NT2/D1 (cell line): ENCODE results near the gene NOVA1.

Experiments
- DNase-seq: peaks from one replicate; pipeline ENCODE4 v3.0.0-alpha.2; 2011; ENCODE audit warnings: low read depth, low spot score
- H3K27me3 ChIP-seq: 2 replicates; pipeline ENCODE4 v1.6.0; 2011; ENCODE audit warnings: mild to moderate bottlenecking; ENCODE audit not compliant: insufficient read length, insufficient read depth
- H3K36me3 ChIP-seq: 2 replicates; pipeline ENCODE4 v1.6.1; 2011; ENCODE audit warnings: mild to moderate bottlenecking, low read length, mixed read lengths; ENCODE audit not compliant: insufficient read depth, insufficient read length
- H3K4me1 ChIP-seq: 2 replicates; pipeline ENCODE4 v1.5.1; 2011; ENCODE audit not compliant: insufficient read depth, insufficient read length
- H3K4me3 ChIP-seq: 2 replicates; pipeline ENCODE4 v1.5.1; 2011; ENCODE audit warnings: low read depth; ENCODE audit not compliant: insufficient read length
- H3K9ac ChIP-seq: 2 replicates; pipeline ENCODE4 v1.6.0; 2011; ENCODE audit warnings: low read depth; ENCODE audit not compliant: insufficient read length
- H3K9me3 ChIP-seq: 2 replicates; pipeline ENCODE4 v1.5.1; 2011; ENCODE audit warnings: mild to moderate bottlenecking, low read length; ENCODE audit not compliant: insufficient read depth
- SUZ12 ChIP-seq: IDR thresholded peaks from 2 replicates; pipeline ENCODE4 v1.6.1; 2011; ENCODE audit not compliant: insufficient read length, insufficient read depth; ENCODE audit errors: extremely low read depth
- YY1 ChIP-seq: IDR thresholded peaks from 2 replicates; pipeline ENCODE4 v1.6.1; 2011; ENCODE audit not compliant: insufficient read length, insufficient read depth
- ZNF274 ChIP-seq: IDR thresholded peaks from 2 replicates; pipeline ENCODE4 v1.6.1; 2011; ENCODE audit warnings: mild to moderate bottlenecking, low read depth, low read length

The NOVA1 gene

DNA sequence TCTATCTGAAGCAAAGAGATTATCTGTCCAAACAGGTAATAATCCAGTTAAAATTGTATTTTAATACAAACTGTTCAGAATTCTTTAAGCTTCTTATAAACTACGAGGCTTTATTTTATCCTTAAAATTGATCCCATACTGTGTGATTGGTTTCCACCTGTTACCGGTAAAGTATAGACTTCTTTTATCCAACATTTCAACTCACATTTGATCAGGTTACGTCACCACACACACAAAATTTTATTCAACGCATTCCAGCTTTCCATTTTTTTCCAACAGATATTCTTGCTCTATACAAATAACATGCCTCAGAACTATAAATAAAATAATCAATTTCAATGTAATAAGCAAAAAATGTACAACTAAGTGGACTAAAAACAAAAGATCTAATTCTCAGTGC lies 4.5 kb downstream of the NOVA1 start:
- H3K9me3 ChIP-seq, result no peaks in the 10 kb centered on the region
- no peak overlapping the region for H3K4me3 ChIP-seq
- H3K4me1 ChIP-seq, result no peaks in the 10 kb centered on the region
- peaks cover 17% of the 10 kb centered on the region for H3K27me3 ChIP-seq
- TF ChIP-seq ZNF274, result no peak
- TF ChIP-seq SUZ12, result no peak
- no peak for TF ChIP-seq YY1
- no peak overlapping the region for H3K9ac ChIP-seq
- DNase-seq, result no peak
- H3K36me3 ChIP-seq, result no peaks in the 10 kb centered on the region

DNA sequence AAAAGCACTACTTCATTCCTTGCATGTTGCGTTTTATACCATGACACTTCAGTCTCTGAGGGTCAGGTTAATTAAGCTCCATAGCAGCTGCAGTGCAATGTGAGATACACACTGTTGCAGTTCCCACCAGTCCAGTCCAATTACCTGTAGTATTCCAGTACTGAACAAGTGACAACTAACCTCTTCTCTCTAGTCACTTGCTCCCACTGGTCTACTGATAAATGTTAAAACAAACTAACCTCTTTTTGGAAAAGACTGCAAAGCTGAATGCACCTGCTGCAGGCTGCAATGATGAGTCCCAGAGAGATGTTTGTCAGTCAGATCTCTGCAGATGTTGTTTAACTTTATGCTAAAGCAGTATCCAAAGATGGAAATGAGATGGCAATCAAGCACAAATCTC lies 7.9 kb downstream of the NOVA1 start:
- Histone ChIP-seq H3K27me3 (no peaks in the 10 kb centered on the region), H3K4me3 (no peak overlapping the region), H3K9ac (no peak overlapping the region), H3K36me3 (no peaks in the 10 kb centered on the region), H3K4me1 (no peaks in the 10 kb centered on the region), H3K9me3 (no peaks in the 10 kb centered on the region)
- TF ChIP-seq YY1 (no peak), ZNF274 (no peak), SUZ12 (no peak)
- DNase-seq, result no peak

- no peaks in the 10 kb centered on the region for H3K4me1 ChIP-seq
Observed at GRCh38 chr14:26577711-26578110, 20.1 kb downstream of the NOVA1 start.

DNA sequence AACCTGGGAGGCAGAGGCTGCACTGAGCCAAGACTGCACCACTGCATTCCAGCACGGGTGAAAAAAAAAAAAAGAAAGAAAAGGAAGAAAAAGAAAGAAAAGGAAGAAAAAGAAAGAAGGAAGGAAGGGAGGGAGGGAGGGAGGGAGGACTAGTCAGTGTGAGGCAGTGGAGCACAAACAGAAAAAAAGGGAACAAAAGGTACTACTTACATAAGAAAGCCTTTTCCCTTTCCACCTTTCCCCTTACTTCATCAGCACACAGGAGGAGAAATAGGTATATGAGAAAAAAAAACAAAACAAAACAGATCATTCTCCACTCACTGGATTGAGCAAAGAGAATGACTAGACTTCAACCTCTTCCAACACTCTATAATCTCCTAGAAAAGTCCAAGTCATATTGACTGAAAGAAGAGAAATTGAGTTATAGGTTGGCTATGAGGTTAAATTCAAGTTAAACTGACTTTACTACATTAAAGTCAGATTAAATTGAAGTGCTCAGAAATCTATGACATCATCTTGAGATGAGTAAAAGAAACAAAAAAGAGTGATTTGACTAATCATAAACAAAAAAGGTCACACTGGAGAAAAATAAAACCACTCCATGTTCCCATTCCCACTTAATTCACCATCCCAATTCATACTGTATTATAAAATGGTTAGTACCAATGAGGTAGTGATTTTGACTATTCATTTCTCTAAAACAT lies 43.6 kb downstream of the NOVA1 start:
- Histone ChIP-seq H3K4me3 (no peak overlapping the region), H3K9me3 (no peaks in the 10 kb centered on the region), H3K36me3 (no peaks in the 10 kb centered on the region), H3K27me3 (no peaks in the 10 kb centered on the region), H3K9ac (no peak overlapping the region), H3K4me1 (no peaks in the 10 kb centered on the region)
- TF ChIP-seq ZNF274 (no peak), YY1 (no peak), SUZ12 (no peak)
- DNase-seq, result peak; percentile 1

More at GRCh38 chr14:26577711-26578110, 20.1 kb downstream of the NOVA1 start:
- Histone ChIP-seq H3K4me3 (no peak overlapping the region), H3K27me3 (no peaks in the 10 kb centered on the region), H3K36me3 (no peaks in the 10 kb centered on the region), H3K9me3 (no peaks in the 10 kb centered on the region), H3K9ac (no peak overlapping the region)
- no peak for TF ChIP-seq ZNF274
- no peak for TF ChIP-seq YY1
- TF ChIP-seq SUZ12, result no peak
- no peak for DNase-seq

GRCh38 chr14:26549571-26549970 lies 48.3 kb downstream of the NOVA1 start:
- Histone ChIP-seq H3K9ac (no peak overlapping the region), H3K4me1 (no peaks in the 10 kb centered on the region), H3K4me3 (no peak overlapping the region), H3K36me3 (no peaks in the 10 kb centered on the region), H3K9me3 (no peaks in the 10 kb centered on the region), H3K27me3 (no peaks in the 10 kb centered on the region)
- TF ChIP-seq YY1, result no peak
- DNase-seq, result no peak

DNA sequence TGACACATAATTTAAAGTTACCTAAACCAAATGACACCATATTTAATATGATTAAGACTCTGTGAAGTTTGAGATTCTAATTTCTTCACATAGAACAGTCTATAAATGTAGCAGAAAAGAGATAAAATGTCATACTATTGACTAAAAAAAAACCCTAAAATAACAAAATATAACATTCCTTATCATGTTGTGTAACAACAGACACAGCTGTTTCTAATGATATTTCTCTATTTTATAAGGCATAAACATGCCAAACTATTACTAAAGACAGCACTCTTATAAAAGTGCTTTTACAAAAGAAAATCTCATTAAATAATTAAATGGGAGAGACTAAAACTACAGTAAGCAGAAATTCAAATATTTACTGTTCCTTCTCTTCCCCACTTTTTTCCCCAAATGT lies 49.4 kb downstream of the NOVA1 start:
- Histone ChIP-seq H3K4me3 (no peak overlapping the region), H3K9me3 (no peaks in the 10 kb centered on the region), H3K27me3 (no peaks in the 10 kb centered on the region), H3K9ac (no peak overlapping the region), H3K36me3 (no peaks in the 10 kb centered on the region), H3K4me1 (no peaks in the 10 kb centered on the region)
- DNase-seq, result no peak
- no peak for TF ChIP-seq YY1
- no peak for TF ChIP-seq SUZ12
- TF ChIP-seq ZNF274, result no peak

DNA sequence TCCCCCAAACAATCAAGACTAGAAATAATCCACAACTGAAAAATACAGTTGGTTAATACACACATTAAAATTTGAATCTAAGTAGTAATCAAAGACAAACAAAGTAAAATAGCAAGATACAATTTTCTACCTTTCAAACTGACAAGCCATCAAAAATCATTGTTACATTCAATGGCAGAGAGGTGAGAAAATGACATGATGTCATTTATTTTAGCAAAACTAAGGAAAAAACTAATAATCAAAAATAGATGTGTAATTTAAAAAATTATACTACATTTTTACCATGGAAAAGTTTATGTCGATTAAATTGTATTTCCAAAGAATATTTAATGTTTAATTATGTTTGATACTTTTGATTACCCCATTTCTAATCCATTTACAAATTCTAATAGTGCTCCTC lies 59.7 kb downstream of the NOVA1 start:
- Histone ChIP-seq H3K27me3 (no peaks in the 10 kb centered on the region), H3K9me3 (no peaks in the 10 kb centered on the region), H3K36me3 (no peaks in the 10 kb centered on the region), H3K9ac (no peak overlapping the region), H3K4me3 (no peak overlapping the region), H3K4me1 (no peaks in the 10 kb centered on the region)
- TF ChIP-seq YY1, result no peak
- TF ChIP-seq ZNF274, result no peak
- no peak for TF ChIP-seq SUZ12
- no peak for DNase-seq

DNA sequence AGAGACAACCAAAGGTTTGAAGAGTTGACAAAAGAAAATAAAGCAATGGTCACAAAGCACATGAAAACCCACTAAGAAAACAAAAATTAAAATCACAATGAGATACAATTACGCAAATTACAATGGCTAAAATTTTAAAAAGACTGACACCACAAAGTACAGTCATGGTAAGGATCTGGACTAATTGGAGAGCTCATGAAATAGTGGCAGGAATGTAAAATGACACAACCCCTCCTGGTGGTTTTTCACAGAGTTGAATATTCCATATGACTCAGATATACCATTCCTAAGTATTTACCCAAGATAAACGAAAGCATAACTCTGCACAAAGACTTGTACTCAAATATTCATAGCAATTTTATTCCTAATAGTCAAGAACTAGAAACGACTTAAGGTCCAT lies 65.9 kb downstream of the NOVA1 start:
- Histone ChIP-seq H3K9ac (no peak overlapping the region), H3K9me3 (no peaks in the 10 kb centered on the region)
- no peak for DNase-seq

More for the DNA sequence above, 65.9 kb downstream of the NOVA1 start:
- H3K4me3 ChIP-seq, result no peak overlapping the region
- H3K36me3 ChIP-seq, result no peaks in the 10 kb centered on the region
- no peaks in the 10 kb centered on the region for H3K4me1 ChIP-seq
- H3K27me3 ChIP-seq, result no peaks in the 10 kb centered on the region
- TF ChIP-seq ZNF274 (no peak), YY1 (no peak), SUZ12 (no peak)
